Endothelial cell of umbilical vein (primary cell): Measurements from ENCODE around the gene LGI1. TPM values are rescaled to one million over a fixed set of nuclear protein-coding genes. Genes with fewer than 3 reads are reported as not detected.

Experiments used
- BruUV-seq: library from RNA; stranded (reverse); fragments of 400-500 nt; replicated peaks from 2 replicates; lab custom pipeline; 2021; lab: Mats Ljungman, UMichigan
- CTCF ChIA-PET: fragments of 300-600, 350-600 bp; sonication (Branson Sonifier 250); formaldehyde crosslinking; loops from one replicate; lab custom pipeline; 2021; ENCODE audit warnings: antibody characterized with exemption, inconsistent platforms; lab: Charles Lee
- POLR2A ChIA-PET: fragments of 300-600, 350-600 bp; sonication (Branson Sonifier 250); formaldehyde crosslinking; loops from one replicate; lab custom pipeline; 2021; ENCODE audit warnings: antibody characterized with exemption, inconsistent platforms; lab: Charles Lee
- DNase-seq: peaks from one replicate; pipeline ENCODE4 v3.0.0-alpha.2; 2011; ENCODE audit warnings: low read depth, low spot score
- FAIRE-seq: peaks from 2 replicates; lab custom pipeline; 2011; peaks lifted over from hg19 to GRCh38; lab: Jason Lieb, UNC
- H2AFZ ChIP-seq: 2 replicates; pipeline ENCODE4 v1.6.0; 2012; ENCODE audit warnings: low read depth, low read length, control low read depth, inconsistent platforms
- H3K27ac ChIP-seq: 2 replicates; pipeline ENCODE4 v1.5.1; 2011; ENCODE audit warnings: low read depth, mild to moderate bottlenecking, control low read depth, low read length, moderate library complexity; ENCODE audit not compliant: insufficient read depth
- H3K27me3 ChIP-seq, 2 experiments: 2 replicates each; pipeline versions ENCODE4 v1.6.0 to v1.6.1; 2011; ENCODE audit warnings: low read length in 2 of 2, mixed read lengths in 1 of 2; ENCODE audit not compliant: control insufficient read depth in 2 of 2, insufficient read depth in 2 of 2
- H3K36me3 ChIP-seq, 2 experiments: 2 replicates in 1 of 2; 3 replicates in 1 of 2; pipeline ENCODE4 v1.5.1; 2011; ENCODE audit warnings: low read length in 2 of 2, mild to moderate bottlenecking in 1 of 2, moderate library complexity in 1 of 2; ENCODE audit not compliant: control insufficient read depth in 2 of 2, insufficient read depth in 2 of 2; ENCODE audit errors: extremely low read depth in 1 of 2
- H3K4me1 ChIP-seq: 3 replicates; pipeline ENCODE4 v1.5.1; 2011; ENCODE audit warnings: mild to moderate bottlenecking, low read length; ENCODE audit not compliant: control insufficient read depth, insufficient read depth; ENCODE audit errors: extremely low read depth
- H3K4me2 ChIP-seq: 2 replicates; pipeline ENCODE4 v1.6.1; 2011; ENCODE audit warnings: low read length, control low read depth, mixed read lengths; ENCODE audit not compliant: insufficient read depth
- H3K4me3 ChIP-seq, 3 experiments: fragments of 200-600 bp in 1 of 3; sonication (generic), shearing (Covaris generic) in 1 of 3; replicated peaks in 1 of 3; 2 replicates each; pipeline ENCODE4 v1.5.1; 2011 to 2016; ENCODE audit warnings: control low read depth in 3 of 3, low read length in 3 of 3, mild to moderate bottlenecking in 2 of 3, inconsistent platforms in 1 of 3, low read depth in 1 of 3, moderate library complexity in 1 of 3; ENCODE audit not compliant: insufficient read depth in 1 of 3
- H3K79me2 ChIP-seq: 2 replicates; pipeline ENCODE4 v1.6.0; 2012; ENCODE audit warnings: low read length, inconsistent platforms; ENCODE audit not compliant: control insufficient read depth, insufficient read depth
- H3K9ac ChIP-seq: replicated peaks from 2 replicates; pipeline ENCODE3; 2011; ENCODE audit warnings: low read length, control low read depth; ENCODE audit not compliant: insufficient read depth; ENCODE audit errors: extremely low read depth
- H3K9me1 ChIP-seq: replicated peaks from 3 replicates; pipeline ENCODE4 v1.6.0; 2011; ENCODE audit warnings: mild to moderate bottlenecking, low read length; ENCODE audit not compliant: control insufficient read depth, insufficient read depth; ENCODE audit errors: extremely low read depth
- H3K9me3 ChIP-seq: replicated peaks from 2 replicates; pipeline ENCODE4 v1.5.1; 2012; ENCODE audit warnings: low read length, inconsistent platforms; ENCODE audit not compliant: control insufficient read depth, insufficient read depth
- H4K20me1 ChIP-seq: replicated peaks from 2 replicates; pipeline ENCODE3; 2011; ENCODE audit warnings: mild to moderate bottlenecking, low read length; ENCODE audit not compliant: control insufficient read depth, insufficient read depth; ENCODE audit errors: extremely low read depth
- CTCF ChIP-seq, 2 donors: IDR thresholded peaks; 1 replicate in 1 of 2; 2 replicates in 1 of 2; pipeline ENCODE4 v1.5.1; 2011; ENCODE audit warnings: low read length in 2 of 2, mild to moderate bottlenecking in 2 of 2, moderate library complexity in 2 of 2, control low read depth in 1 of 2, inconsistent platforms in 1 of 2, low read depth in 1 of 2; ENCODE audit not compliant: insufficient read depth in 1 of 2; ENCODE audit errors: extremely low read depth in 1 of 2
- EZH2 ChIP-seq: IDR thresholded peaks from 2 replicates; pipeline ENCODE4 v1.6.1; 2012; ENCODE audit warnings: borderline replicate concordance, low read depth, mild to moderate bottlenecking, moderate library complexity, low read length, inconsistent platforms; ENCODE audit not compliant: severe bottlenecking
- FOS ChIP-seq: IDR thresholded peaks from 2 replicates; pipeline ENCODE4 v1.6.1; 2011; ENCODE audit warnings: mild to moderate bottlenecking, low read length, moderate library complexity, borderline replicate concordance; ENCODE audit not compliant: insufficient read depth
- GATA2 ChIP-seq: IDR thresholded peaks from 2 replicates; pipeline ENCODE4 v1.7.0; 2011; ENCODE audit warnings: low read depth, mild to moderate bottlenecking, moderate library complexity, mixed read lengths, low read length; ENCODE audit not compliant: insufficient read length, insufficient read depth
- JUN ChIP-seq: IDR thresholded peaks from 2 replicates; pipeline ENCODE4 v1.6.1; 2011; ENCODE audit warnings: borderline replicate concordance, low read depth; ENCODE audit not compliant: insufficient read length, insufficient read depth
- MAX ChIP-seq: IDR thresholded peaks from 2 replicates; pipeline ENCODE4 v1.6.1; 2011; ENCODE audit not compliant: insufficient read depth, insufficient read length
- POLR2AphosphoS5 ChIP-seq: IDR thresholded peaks from 2 replicates; pipeline ENCODE4 v1.6.1; 2012; ENCODE audit warnings: low read depth, mild to moderate bottlenecking, control low read depth, low read length, moderate library complexity; ENCODE audit not compliant: insufficient read depth
- dilution Hi-C: fragments of 300-500 bp; cut with MboI; formaldehyde crosslinking; loops from one replicate; pipeline ENCODE4 v1.15.0; 2019; ENCODE audit warnings: low sequenced_read_pairs; ENCODE audit not compliant: extremely low pct_ligation_motif_present
- intact Hi-C: fragments of 100-400 bp; cut with micrococcal nuclease; formaldehyde crosslinking; loops from one replicate; pipeline ENCODE4 v1.10.0; 2022
- polyA plus RNA-seq, 4 experiments: library from polyadenylated mRNA; depleted of rRNA in 3 of 4; stranded (reverse) in 3 of 4; unstranded in 1 of 4; fragments of >200 nt; gene quantifications; 2 replicates each; pipeline versions ENCODE4 v1.2.1 to v1.2.3, GENCODE V29; 2011 to 2012; ENCODE audit warnings: missing spikeins in 1 of 4
- total RNA-seq: library from RNA; stranded (reverse); gene quantifications from 2 replicates; pipeline ENCODE4 v1.2.3, GENCODE V29; 2021

Gene LGI1
- total and polyA plus RNA-seq, 2 donors (not counting 3 experiments of a cell fraction or from before 2014, with no cell fraction given) = not detected

- TF ChIP-seq POLR2AphosphoS5 (no peak), MAX (no peak), EZH2 (no peak), GATA2 (no peak), CTCF (IDR thresholded peaks at IDR 0.05; ENCODE audit: extremely low read depth in 1 of 2, insufficient read depth in 1 of 2, low read depth in 1 of 2, low read length in 2 of 2) (no peak), JUN (no peak), FOS (no peak)
- dilution Hi-C loops = no loop called here
- Histone ChIP-seq H4K20me1 (no peaks in the 10 kb centered on the region), H3K27ac (no peak overlapping the region), H2AFZ (no peak overlapping the region), H3K79me2 (no peaks in the 10 kb centered on the region), H3K9me1 (no peaks in the 10 kb centered on the region), H3K4me2 (no peak overlapping the region), H3K27me3 (peaks cover 0 to 8% of the 10 kb centered on the region in 2 experiments), H3K4me1 (no peaks in the 10 kb centered on the region), H3K9me3 (no peaks in the 10 kb centered on the region), H3K4me3 (no peak overlapping the region), H3K36me3 (no peaks in the 10 kb centered on the region), H3K9ac (no peak overlapping the region)
- intact Hi-C loops = no loop called here
- ChIA-PET CTCF (interaction anchor here (1.2 to 1.8 kb wide), 2 partner anchors 10 to 33 kb away, joined by 3 to 5 read pairs; partner anchors contain the start of gene FRA10AC1), POLR2A (no interaction called here)
- no TSS peak for BruUV-seq
- FAIRE-seq (no peak), DNase-seq (no peak)
Observed at GRCh38 chr10:93712593-93712992, 45.1 kb upstream of the LGI1 start.
